NCI-H526 (cell line): Measurements from ENCODE around the gene DOCK3.
"Not testable (repeated sequence)": the region's sequence is repeated elsewhere in the genome, so short reads cannot be mapped to it uniquely, and the experiment has no call there.

Source experiments
- DNase-seq, 2 experiments: peaks; one replicate each; lab custom pipeline; 2025; lab: John Stamatoyannopoulos, UW

Gene DOCK3

GRCh38 chr3:50805321-50805720 is 130.6 kb downstream of the DOCK3 start:
- DNase-seq = no peak

GRCh38 chr3:50806031-50806430 is 131.3 kb downstream of the DOCK3 start:
- DNase-seq = no peak

- no peak for DNase-seq
Measured at GRCh38 chr3:50806806-50807205, 132.1 kb downstream of the DOCK3 start.

- DNase-seq = peak; percentile 46 to 64
Measured at GRCh38 chr3:50807266-50807665, 132.5 kb downstream of the DOCK3 start.

- DNase-seq = no peak
Measured at GRCh38 chr3:50811893-50812292, 137.2 kb downstream of the DOCK3 start.

GRCh38 chr3:50815844-50816243 is 141.1 kb downstream of the DOCK3 start:
- no peak for DNase-seq

GRCh38 chr3:50816894-50817293 is 142.2 kb downstream of the DOCK3 start:
- no peak for DNase-seq

GRCh38 chr3:50817756-50818529 is 143.2 kb downstream of the DOCK3 start:
- DNase-seq = no peak

- DNase-seq = no peak
Measured at GRCh38 chr3:50819882-50820281, 145.2 kb downstream of the DOCK3 start.

- DNase-seq = no peak
Measured at GRCh38 chr3:50825841-50826240, 151.1 kb downstream of the DOCK3 start.

- DNase-seq = no peak
Measured at GRCh38 chr3:50830451-50830850, 155.7 kb downstream of the DOCK3 start.

GRCh38 chr3:50831009-50831408 is 156.3 kb downstream of the DOCK3 start:
- not testable (repeated sequence) for DNase-seq

GRCh38 chr3:50840983-50841489 is 166.3 kb downstream of the DOCK3 start:
- DNase-seq = no peak

- no peak for DNase-seq
Measured at GRCh38 chr3:50848308-50848707, 173.6 kb downstream of the DOCK3 start.

- peak in 1 of 2 experiments; percentile 7 for DNase-seq
Measured at GRCh38 chr3:50850639-50851511, 176.1 kb downstream of the DOCK3 start.

GRCh38 chr3:50853936-50854335 is 179.2 kb downstream of the DOCK3 start:
- no peak for DNase-seq

- DNase-seq = peak in 1 of 2 experiments; percentile 4
Measured at GRCh38 chr3:50862221-50862620, 187.5 kb downstream of the DOCK3 start.

- DNase-seq = no peak
Measured at GRCh38 chr3:50873376-50874157, 198.8 kb downstream of the DOCK3 start.

- DNase-seq = not testable (repeated sequence)
Measured at GRCh38 chr3:50874876-50875275, 200.1 kb downstream of the DOCK3 start.

- DNase-seq = no peak
Measured at GRCh38 chr3:50876947-50877346, 202.2 kb downstream of the DOCK3 start.

- DNase-seq = not testable (repeated sequence)
Measured at GRCh38 chr3:50882733-50883132, 208.0 kb downstream of the DOCK3 start.

GRCh38 chr3:50883755-50884154 is 209.0 kb downstream of the DOCK3 start:
- peak; percentile 33 to 57 for DNase-seq
